NCI-H510A treated with DMSO at 0.1 percent for 48 hours (cell line): ENCODE data around the gene ALG5.

ENCODE experiments used
- DNase-seq: peaks from one replicate; lab custom pipeline; 2025; lab: John Stamatoyannopoulos, UW

ALG5 gene

GRCh38 chr13:36915896-36916640, 83.1 kb downstream of the ALG5 start:
- no peak for DNase-seq

DNA sequence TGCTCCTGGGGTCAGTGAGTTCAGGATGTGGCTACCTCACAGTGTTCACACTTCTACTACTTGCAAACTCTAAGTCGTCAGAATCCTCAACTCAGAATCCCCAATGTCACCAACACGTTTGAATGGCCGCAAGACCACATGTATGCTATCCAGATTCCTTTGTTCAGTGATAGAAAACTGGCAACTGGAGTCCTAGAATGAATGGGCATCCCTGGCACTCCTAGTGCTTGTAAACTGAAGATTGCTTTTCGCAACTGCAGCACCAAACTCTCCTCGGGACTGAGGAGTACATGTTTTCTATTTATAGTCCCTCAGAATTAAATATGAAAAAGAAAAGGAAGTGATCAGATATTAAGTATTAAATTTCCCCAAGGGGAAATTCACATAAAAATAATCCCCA, 84.0 kb downstream of the ALG5 start:
- no peak for DNase-seq

- no peak for DNase-seq
Measured at GRCh38 chr13:36914648-36915047, 84.5 kb downstream of the ALG5 start.

DNA sequence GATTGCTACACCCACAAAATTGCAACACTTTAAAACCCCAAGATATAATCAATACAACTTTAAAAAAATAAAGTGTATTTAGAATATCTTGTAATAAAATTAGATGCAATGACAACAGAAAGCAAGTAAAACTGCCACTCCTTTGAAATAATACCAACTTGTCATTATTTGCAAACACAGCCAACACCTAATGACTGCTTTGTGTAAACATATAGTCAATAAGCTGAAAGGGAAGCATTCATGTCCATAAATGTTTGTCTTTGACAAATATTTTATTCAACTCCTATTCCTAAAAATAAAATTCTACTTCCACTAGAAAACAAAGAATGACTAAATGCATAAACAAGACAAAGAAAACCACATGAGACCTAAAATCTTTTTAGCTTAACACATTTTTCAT, 85.7 kb downstream of the ALG5 start:
- no peak for DNase-seq

- no peak for DNase-seq
Measured at GRCh38 chr13:36912973-36913372, 86.2 kb downstream of the ALG5 start.

- no peak for DNase-seq
Measured at GRCh38 chr13:36912369-36912768, 86.8 kb downstream of the ALG5 start.

GRCh38 chr13:36910545-36910944, 88.6 kb downstream of the ALG5 start:
- DNase-seq = no peak

GRCh38 chr13:36907821-36908220, 91.3 kb downstream of the ALG5 start:
- no peak for DNase-seq

- DNase-seq = no peak
Measured at GRCh38 chr13:36907266-36907665, 91.9 kb downstream of the ALG5 start.

- DNase-seq = no peak
Measured at GRCh38 chr13:36905944-36906343, 93.2 kb downstream of the ALG5 start.

GRCh38 chr13:36903925-36904595, 95.1 kb downstream of the ALG5 start:
- peak; percentile 68 for DNase-seq
